ENCODE data around the gene GSTK1.

GSTK1 gene

DNA sequence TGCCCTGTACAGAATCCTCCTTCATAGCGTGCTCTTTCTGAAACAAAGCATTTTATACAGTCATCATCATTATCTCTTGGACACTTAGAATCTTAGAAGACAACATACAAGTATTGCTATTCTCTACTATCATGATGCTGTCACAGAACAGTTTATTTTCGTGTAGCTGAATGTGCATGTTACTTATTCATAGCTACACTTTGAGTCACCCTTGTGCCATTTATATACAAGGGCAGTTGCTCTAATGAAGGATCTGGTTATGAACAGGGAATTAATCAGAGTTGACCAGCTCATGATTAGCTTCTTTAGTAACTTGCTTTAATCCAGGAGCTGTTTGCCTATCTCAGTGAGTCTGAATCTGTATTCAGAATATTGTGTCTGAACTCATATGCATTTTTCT, 36.1 kb downstream of the GSTK1 start:
- no peak for DNase-seq (ENCODE audit: low read depth)

GRCh38 chr7:143299840-143300239, 36.6 kb downstream of the GSTK1 start:
- peak; percentile 22 for DNase-seq (ENCODE audit: low read depth)

GRCh38 chr7:143300959-143301935, 38.0 kb downstream of the GSTK1 start:
- DNase-seq (ENCODE audit: low read depth) = no peak

DNA sequence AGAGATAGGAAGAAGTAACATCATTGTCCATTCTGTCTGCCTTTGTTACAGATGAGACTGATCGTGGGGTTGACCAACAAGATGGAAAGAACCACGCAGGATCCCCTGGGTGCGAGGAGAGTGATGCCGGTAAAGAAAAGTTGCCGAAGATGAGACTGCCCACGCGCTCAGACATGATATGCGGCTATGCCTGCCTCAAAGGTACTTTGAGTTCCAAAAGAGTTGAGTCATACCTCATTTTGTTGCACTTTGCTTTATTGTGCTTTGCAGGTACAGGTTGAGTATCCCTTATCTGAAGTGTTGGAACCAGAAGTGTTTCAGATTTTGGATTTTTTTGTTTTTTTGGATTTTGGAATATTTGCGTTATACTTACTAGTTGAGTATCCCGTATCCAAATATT, 40.5 kb downstream of the GSTK1 start:
- no peak for DNase-seq (ENCODE audit: low read depth)

GRCh38 chr7:143304938-143305337, 41.7 kb downstream of the GSTK1 start:
- no peak for DNase-seq (ENCODE audit: low read depth)

DNA sequence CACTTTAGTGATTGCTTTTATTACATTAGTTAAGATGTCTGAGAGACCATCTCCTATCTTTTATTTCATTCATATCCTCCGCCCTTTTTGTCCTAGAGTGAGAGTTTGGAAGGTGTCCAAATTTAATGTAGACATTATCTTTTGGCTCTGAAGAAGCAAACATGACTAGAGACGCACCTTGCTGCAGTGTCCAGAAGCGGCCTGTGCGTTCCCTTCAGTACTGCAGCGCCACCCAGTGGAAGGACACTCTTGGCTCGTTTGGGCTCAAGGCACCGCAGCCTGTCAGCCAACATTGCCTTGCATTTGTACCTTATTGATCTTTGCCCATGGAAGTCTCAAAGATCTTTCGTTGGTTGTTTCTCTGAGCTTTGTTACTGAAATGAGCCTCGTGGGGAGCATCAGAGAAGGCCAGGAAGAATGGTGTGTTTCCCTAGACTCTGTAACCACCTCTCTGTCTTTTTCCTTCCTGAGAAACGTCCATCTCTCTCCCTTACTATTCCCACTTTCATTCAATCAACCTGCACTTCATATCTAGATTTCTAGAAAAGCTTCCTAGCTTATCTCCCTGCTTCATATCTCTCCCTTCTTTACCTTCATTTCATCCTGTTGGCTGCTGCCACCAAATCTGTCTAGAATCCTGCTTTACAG, 42.3 kb downstream of the GSTK1 start:
- peak; percentile 50 for DNase-seq (ENCODE audit: low read depth)

DNA sequence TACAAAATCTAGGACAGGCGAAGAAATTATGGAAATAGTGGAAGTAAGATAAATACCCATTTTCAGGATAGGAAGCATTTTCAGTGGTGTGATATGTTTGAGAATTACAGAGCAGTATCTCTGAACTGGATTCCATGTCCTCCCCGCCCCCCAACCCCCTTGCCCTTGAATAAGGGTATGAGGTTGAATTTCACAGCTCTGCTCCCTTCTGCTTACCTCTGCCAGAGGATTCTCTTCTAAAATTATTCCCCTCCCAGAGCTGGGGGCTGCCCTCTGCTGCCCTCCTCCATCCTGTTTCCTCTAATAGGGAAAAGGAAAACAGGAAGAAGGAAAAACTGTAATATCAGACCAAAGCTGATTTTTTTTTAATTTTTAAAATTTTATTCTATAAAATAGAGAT, 45.4 kb downstream of the GSTK1 start:
- DNase-seq (ENCODE audit: low read depth) = no peak

DNA sequence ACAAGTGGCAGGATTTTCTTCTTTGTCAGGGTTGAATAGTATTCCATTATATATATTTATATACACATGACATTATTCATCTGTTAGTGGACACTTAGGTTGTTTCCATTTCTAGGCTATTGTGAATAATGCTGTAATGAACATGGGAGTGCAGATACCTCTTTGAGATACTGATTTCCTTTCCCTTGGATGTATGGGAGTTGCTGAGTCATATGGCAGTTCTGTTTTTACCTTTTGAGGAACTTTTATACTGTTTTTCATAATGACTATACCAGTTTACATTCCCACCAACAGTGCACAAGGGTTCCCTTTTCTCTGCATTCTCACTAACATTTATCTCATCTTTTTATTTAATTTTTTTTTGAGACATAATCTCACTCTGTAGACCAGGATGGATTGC, 50.9 kb downstream of the GSTK1 start:
- DNase-seq (ENCODE audit: low read depth) = no peak

DNA sequence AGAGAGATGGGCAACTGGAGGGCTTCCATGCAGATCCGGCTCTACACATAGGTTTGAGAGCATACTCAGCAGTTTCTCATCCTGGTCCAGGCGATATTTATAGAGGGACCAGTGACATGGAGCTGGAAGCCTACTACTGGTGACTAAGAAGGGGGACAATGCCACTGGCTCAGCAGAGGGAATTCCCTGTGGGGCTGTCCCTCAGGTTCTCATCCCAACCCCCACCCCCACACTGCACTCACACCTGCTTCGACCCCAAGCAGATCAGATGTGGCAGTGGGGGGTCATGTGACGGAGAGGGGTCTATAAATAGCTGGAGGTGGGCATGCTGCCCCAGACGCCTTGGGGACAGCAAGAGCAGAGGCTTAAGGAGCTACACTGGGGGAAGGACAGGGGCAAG, 52.5 kb downstream of the GSTK1 start, which contains the start of gene CLCN1:
Gene CLCN1, plus strand, starts transcription at position 336 of the 400 bp plus-strand sequence. CDS start 102 bp downstream, outside the sequence.
- no peak for DNase-seq (ENCODE audit: low read depth)

DNA sequence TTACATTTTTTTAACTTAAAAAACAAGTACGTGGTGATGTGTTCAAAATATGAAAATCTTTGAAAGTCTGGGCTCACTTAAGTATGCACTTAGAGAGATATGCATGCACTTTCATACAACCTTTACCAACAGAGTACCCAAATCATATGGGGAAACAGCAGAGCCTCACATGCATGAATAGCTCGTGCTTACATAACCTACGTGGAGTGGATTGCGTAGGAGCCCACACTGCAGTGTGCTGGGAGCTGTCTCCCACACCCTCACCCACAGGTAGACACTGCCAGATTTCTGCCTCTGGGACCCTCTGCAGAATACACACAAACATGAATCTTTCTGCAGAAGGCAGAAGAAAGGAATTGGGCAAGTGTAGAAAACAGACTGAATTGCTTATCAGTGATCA, 53.3 kb downstream of the GSTK1 start:
- no peak for DNase-seq (ENCODE audit: low read depth)

DNA sequence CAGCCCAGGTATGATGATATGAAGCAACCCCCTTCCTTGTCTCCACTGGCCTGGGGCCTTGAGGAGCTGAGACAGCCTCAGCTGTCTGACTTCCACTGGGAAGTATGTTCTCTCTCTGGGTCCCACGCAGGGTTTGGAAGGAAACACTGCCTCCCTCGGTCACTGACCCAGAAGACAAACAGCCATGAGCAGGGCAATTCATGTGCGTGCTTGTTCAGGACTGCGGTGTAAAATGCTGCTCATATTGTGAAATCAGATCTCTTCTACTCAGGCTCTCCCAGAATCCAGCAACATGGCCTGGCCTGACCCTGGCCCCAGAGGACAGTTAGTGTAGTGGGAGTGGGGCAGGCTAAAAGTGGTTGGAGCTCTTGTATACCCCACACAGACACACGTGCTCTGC, 55.4 kb downstream of the GSTK1 start:
- no peak for DNase-seq (ENCODE audit: low read depth)
